KMS-11 (cell line): ENCODE data around the gene PPP3CB.

ENCODE experiments used
- H2AFZ ChIP-seq: fragments of 200-600 bp; sonication (generic); 2 replicates; pipeline ENCODE4 v1.6.1; 2016; ENCODE audit warnings: antibody characterized with exemption, mixed run types, low read depth
- H3K27ac ChIP-seq: fragments of 200-600 bp; sonication (generic); 2 replicates; pipeline ENCODE4 v1.6.1; 2016; ENCODE audit warnings: mild to moderate bottlenecking, mixed run types
- H3K27me3 ChIP-seq: fragments of 200-600 bp; sonication (generic); 2 replicates; pipeline ENCODE4 v1.6.1; 2017; ENCODE audit warnings: mild to moderate bottlenecking, low read depth, mixed run types, moderate library complexity; ENCODE audit not compliant: insufficient read depth
- H3K36me3 ChIP-seq: fragments of 200-600 bp; sonication (generic); 2 replicates; pipeline ENCODE4 v1.6.1; 2017; ENCODE audit warnings: mild to moderate bottlenecking, mixed run types; ENCODE audit not compliant: insufficient read depth
- H3K4me1 ChIP-seq: fragments of 200-600 bp; sonication (generic); 2 replicates; pipeline ENCODE4 v1.6.1; 2016; ENCODE audit warnings: mild to moderate bottlenecking, low read depth, mixed run types; ENCODE audit not compliant: poor library complexity, severe bottlenecking
- H3K4me2 ChIP-seq: fragments of 200-600 bp; sonication (generic); 2 replicates; pipeline ENCODE4 v1.7.0; 2016; ENCODE audit warnings: mild to moderate bottlenecking, mixed run types
- H3K4me3 ChIP-seq: fragments of 200-600 bp; sonication (generic); IDR thresholded peaks from 2 replicates; pipeline ENCODE4 v1.6.1; 2017; ENCODE audit warnings: low read depth, low read length, mixed read lengths; ENCODE audit not compliant: insufficient read depth
- H3K79me2 ChIP-seq: fragments of 200-600 bp; sonication (generic); 2 replicates; pipeline ENCODE4 v1.6.1; 2016; ENCODE audit warnings: low read depth, mixed run types; ENCODE audit not compliant: insufficient read depth
- H3K9ac ChIP-seq: fragments of 200-600 bp; sonication (generic); 2 replicates; pipeline ENCODE4 v1.6.1; 2016; ENCODE audit warnings: mild to moderate bottlenecking, mixed run types
- H4K20me1 ChIP-seq: fragments of 200-600 bp; sonication (generic); 2 replicates; pipeline ENCODE4 v1.6.1; 2016; ENCODE audit warnings: mild to moderate bottlenecking, mixed run types; ENCODE audit not compliant: insufficient read depth
- TF ChIP-seq, protein P1 (sequence below): fragments of 200-600 bp; sonication (generic); conservative IDR thresholded peaks from 2 replicates; pipeline ENCODE4 v1.6.1; 2017; ENCODE audit warnings: low read depth, mild to moderate bottlenecking, antibody characterized with exemption, low read length, moderate library complexity, mixed read lengths

The PPP3CB gene

DNA sequence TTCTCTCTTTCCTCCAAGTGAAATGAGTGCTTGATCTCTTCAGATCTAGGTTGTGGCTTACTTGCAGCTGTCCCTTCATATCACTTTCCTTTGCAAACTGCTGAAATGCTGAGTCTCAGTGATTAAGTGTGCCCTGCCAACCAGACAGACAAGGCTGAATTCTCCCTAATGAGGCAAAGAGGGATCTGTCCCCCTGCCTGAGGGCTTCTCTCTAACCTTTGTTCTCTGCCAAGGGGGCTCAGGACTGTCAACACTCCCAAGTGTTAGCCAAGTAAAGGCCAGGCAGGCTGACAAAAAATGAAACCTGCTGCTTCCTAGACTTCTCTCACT is 62.3 kb downstream of the PPP3CB start, which contains the start of gene MSS51:
Gene MSS51 (minus strand): TSS at position 24 of the 330 bp plus-strand sequence. CDS start 5,277 bp downstream, outside the sequence.
- Histone ChIP-seq H3K36me3 (no peaks in the 10 kb centered on the region), H2AFZ (no peak within 1 kb of the TSS), H3K4me1 (no peaks in the 10 kb centered on the region), H3K27ac (no peak within 1 kb of the TSS), H3K79me2 (no peaks in the 10 kb centered on the region), H3K9ac (no peak within 1 kb of the TSS), H4K20me1 (no peaks in the 10 kb centered on the region), H3K4me3 (no peak within 1 kb of the TSS), H3K27me3 (no peaks in the 10 kb centered on the region), H3K4me2 (no peak within 1 kb of the TSS)
- TF ChIP-seq, protein P1, sequence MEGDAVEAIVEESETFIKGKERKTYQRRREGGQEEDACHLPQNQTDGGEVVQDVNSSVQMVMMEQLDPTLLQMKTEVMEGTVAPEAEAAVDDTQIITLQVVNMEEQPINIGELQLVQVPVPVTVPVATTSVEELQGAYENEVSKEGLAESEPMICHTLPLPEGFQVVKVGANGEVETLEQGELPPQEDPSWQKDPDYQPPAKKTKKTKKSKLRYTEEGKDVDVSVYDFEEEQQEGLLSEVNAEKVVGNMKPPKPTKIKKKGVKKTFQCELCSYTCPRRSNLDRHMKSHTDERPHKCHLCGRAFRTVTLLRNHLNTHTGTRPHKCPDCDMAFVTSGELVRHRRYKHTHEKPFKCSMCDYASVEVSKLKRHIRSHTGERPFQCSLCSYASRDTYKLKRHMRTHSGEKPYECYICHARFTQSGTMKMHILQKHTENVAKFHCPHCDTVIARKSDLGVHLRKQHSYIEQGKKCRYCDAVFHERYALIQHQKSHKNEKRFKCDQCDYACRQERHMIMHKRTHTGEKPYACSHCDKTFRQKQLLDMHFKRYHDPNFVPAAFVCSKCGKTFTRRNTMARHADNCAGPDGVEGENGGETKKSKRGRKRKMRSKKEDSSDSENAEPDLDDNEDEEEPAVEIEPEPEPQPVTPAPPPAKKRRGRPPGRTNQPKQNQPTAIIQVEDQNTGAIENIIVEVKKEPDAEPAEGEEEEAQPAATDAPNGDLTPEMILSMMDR, result no peak

DNA sequence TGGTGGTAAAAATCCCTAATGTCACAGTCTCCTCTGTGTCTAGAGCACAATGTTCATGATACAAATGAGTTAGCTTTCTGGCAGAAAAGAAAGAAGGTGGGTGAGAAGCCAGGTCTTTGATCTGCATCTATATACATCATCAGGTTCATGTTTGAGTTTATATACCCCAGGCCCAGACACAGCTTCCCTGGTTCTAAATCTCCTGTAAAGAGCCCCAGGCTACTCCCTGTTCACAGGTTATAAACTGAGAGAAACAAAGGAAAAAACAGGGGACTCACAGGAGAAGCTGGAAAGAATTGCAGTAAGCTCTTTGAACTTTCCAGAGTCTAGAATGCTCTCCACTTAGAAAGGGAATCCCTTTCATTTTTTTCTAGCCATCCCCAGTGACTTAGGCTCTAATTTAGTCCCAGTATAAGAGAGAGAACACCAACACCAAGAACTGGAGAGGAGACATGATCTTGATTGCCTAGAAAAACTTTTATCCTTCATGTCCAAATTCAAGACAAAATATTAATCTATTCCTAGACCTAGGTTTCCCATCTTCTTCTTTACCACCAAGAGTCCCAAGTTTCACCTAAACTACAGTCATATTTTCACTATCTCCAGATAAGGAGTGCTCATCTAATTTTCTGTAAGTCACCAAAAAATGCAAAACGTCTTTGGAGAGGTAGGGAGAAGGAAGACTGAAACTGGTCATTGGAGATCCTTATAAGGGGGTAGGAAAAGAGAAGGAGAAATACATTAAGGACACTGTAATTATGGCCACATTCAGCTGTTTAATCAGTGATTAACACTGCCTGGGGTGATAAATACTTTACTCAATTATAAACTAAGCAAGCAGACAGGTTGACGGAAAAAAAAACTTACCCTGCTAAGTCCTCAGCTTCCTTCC is 62.9 kb downstream of the PPP3CB start:
- no peaks in the 10 kb centered on the region for H4K20me1 ChIP-seq
- no peaks in the 10 kb centered on the region for H3K36me3 ChIP-seq
- H2AFZ ChIP-seq, result no peak overlapping the region
- no peak overlapping the region for H3K9ac ChIP-seq
- H3K4me2 ChIP-seq, result no peak overlapping the region
- no peaks in the 10 kb centered on the region for H3K27me3 ChIP-seq
- H3K4me1 ChIP-seq, result no peaks in the 10 kb centered on the region
- H3K4me3 ChIP-seq, result no peak overlapping the region
- no peak overlapping the region for H3K27ac ChIP-seq
- TF ChIP-seq, protein P1, result no peak
- no peaks in the 10 kb centered on the region for H3K79me2 ChIP-seq

DNA sequence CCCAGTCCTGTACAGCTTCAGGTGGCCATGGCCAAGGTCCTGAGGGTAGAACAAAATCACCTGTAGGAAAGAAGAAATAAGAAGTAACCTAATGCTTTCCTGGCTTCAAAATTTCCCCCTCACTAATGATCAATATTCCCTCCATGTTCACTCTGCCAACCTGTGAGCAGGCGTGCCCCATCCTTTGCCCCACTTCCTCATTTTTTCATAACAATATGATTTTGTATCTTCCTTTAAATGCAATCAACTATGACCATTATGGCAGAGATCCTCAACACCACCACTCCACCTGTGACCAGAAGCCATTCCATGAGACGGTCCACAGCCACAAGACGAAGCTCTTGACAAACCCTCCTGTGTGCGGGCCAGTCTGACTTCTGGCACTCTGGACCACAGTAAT is 69.5 kb downstream of the PPP3CB start:
- H3K36me3 ChIP-seq, result no peaks in the 10 kb centered on the region

DNA sequence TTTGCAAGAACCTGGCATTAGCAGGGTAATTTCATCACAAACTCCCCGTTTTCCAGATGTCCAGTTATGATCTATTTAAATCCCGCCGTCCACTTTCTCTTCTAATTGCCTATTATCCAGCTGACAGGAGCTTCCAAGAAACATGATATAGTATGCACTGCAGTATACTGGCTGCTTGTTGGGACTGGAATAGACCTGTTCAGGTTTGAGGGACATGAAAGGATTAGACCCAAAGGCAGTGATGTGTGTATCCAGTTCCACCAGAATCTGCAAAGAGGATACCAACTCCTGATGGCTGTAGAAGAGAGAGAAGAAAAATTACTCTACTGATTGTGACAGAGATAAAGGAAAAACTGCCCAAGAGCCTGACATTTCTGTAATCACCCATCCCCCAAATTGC is 71.3 kb downstream of the PPP3CB start:
- Histone ChIP-seq H3K36me3 (no peaks in the 10 kb centered on the region), H4K20me1 (no peaks in the 10 kb centered on the region), H3K9ac (no peak overlapping the region), H3K4me3 (no peak overlapping the region), H2AFZ (no peak overlapping the region), H3K79me2 (no peaks in the 10 kb centered on the region), H3K27me3 (no peaks in the 10 kb centered on the region), H3K27ac (no peak overlapping the region), H3K4me1 (no peaks in the 10 kb centered on the region), H3K4me2 (no peak overlapping the region)
- TF ChIP-seq, protein P1, result no peak

More for the DNA sequence above, 69.5 kb downstream of the PPP3CB start:
- Histone ChIP-seq H3K4me1 (no peaks in the 10 kb centered on the region), H3K4me2 (no peak overlapping the region), H3K79me2 (no peaks in the 10 kb centered on the region), H3K9ac (no peak overlapping the region), H3K4me3 (no peak overlapping the region), H2AFZ (no peak overlapping the region), H3K27ac (no peak overlapping the region), H3K27me3 (no peaks in the 10 kb centered on the region), H4K20me1 (no peaks in the 10 kb centered on the region)
- TF ChIP-seq, protein P1, result no peak
